ENCODE results near the gene PER1.

- TF ChIP-seq CTCF (conservative IDR thresholded peaks at IDR 0.05 in 1 of 2, IDR thresholded peaks at IDR 0.05 in 1 of 2; ENCODE audit: extremely low read depth in 1 of 2, insufficient read depth in 1 of 2, low read depth in 1 of 2, low read length in 2 of 2) (no peak), EZH2 (IDR thresholded peaks at IDR 0.05; ENCODE audit: borderline replicate concordance, low read length) (no peak)
Observed at GRCh38 chr17:8104911-8105310, 47.3 kb downstream of the PER1 start.
